Measurements from ENCODE around the gene CTBP2. TPM values are rescaled to one million over a fixed set of nuclear protein-coding genes. Genes with fewer than 3 reads are reported as not detected.

CTBP2 gene
- total RNA-seq, 2 donors from 2014 or later, result 32.0 to 49.0 TPM

GRCh38 chr10:125014836-125015355 is 145.5 kb downstream of the CTBP2 start:
- Histone ChIP-seq H3K9me3 (no peaks in the 10 kb centered on the region), H3K36me3 (replicated peaks in 1 of 2; ENCODE audit: insufficient read depth in 1 of 2, low read depth in 2 of 2) (no peaks in the 10 kb centered on the region), H3K27ac (peak overlapping the region in 2 of 4 donors; percentile 16 to 37), H3K4me3 (no peak overlapping the region), H3K4me1 (peaks cover 12% of the 10 kb centered on the region), H3K27me3 (no peaks in the 10 kb centered on the region)
- ATAC-seq, result no peak
- no peak for DNase-seq
- WGBS, 2 donors, result 82 to 90% methylated on average over 19 of the region's 19 CpGs
- TF ChIP-seq POLR2A (IDR thresholded peaks at IDR 0.05), result no peak
- intact Hi-C loops (cut with DNase I), result no loop called here

- Histone ChIP-seq H3K4me3 (no peak overlapping the region), H3K27me3 (no peaks in the 10 kb centered on the region), H3K27ac (peak overlapping the region in 2 of 4 donors; percentile 16 to 19), H3K36me3 (replicated peaks in 1 of 2; ENCODE audit: insufficient read depth in 1 of 2, low read depth in 2 of 2) (no peaks in the 10 kb centered on the region), H3K4me1 (peaks cover 18% of the 10 kb centered on the region), H3K9me3 (no peaks in the 10 kb centered on the region)
- no peak for TF ChIP-seq POLR2A (IDR thresholded peaks at IDR 0.05)
- TF ChIP-seq, protein P1, sequence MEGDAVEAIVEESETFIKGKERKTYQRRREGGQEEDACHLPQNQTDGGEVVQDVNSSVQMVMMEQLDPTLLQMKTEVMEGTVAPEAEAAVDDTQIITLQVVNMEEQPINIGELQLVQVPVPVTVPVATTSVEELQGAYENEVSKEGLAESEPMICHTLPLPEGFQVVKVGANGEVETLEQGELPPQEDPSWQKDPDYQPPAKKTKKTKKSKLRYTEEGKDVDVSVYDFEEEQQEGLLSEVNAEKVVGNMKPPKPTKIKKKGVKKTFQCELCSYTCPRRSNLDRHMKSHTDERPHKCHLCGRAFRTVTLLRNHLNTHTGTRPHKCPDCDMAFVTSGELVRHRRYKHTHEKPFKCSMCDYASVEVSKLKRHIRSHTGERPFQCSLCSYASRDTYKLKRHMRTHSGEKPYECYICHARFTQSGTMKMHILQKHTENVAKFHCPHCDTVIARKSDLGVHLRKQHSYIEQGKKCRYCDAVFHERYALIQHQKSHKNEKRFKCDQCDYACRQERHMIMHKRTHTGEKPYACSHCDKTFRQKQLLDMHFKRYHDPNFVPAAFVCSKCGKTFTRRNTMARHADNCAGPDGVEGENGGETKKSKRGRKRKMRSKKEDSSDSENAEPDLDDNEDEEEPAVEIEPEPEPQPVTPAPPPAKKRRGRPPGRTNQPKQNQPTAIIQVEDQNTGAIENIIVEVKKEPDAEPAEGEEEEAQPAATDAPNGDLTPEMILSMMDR (IDR thresholded peaks at IDR 0.05), result no peak
- intact Hi-C loops (cut with DNase I), result no loop called here
- ATAC-seq, result no peak
- peak; percentile 42 to 74 (median 61) for DNase-seq
- 49 to 63% methylated on average over 17 to 20 of the region's 20 CpGs for WGBS, 2 donors
These were observed 146.1 kb downstream of the CTBP2 start for GRCh38 chr10:125014086-125014830.

GRCh38 chr10:125013529-125013872 is 146.9 kb downstream of the CTBP2 start:
- 95 to 96% methylated on average over 7 of the region's 7 CpGs for WGBS, 2 donors
- Histone ChIP-seq H3K4me3 (no peak overlapping the region), H3K4me1 (peaks cover 25% of the 10 kb centered on the region), H3K27me3 (no peaks in the 10 kb centered on the region), H3K36me3 (replicated peaks in 1 of 2; ENCODE audit: insufficient read depth in 1 of 2, low read depth in 2 of 2) (no peaks in the 10 kb centered on the region), H3K9me3 (no peaks in the 10 kb centered on the region), H3K27ac (no peak overlapping the region)
- no peak for TF ChIP-seq POLR2A (IDR thresholded peaks at IDR 0.05)
- TF ChIP-seq, protein P1 (IDR thresholded peaks at IDR 0.05), result no peak
- ATAC-seq (no peak), DNase-seq (no peak)
- intact Hi-C loops (cut with DNase I), result no loop called here

GRCh38 chr10:125012851-125013528 is 147.4 kb downstream of the CTBP2 start:
- DNase-seq, result no peak
- Histone ChIP-seq H3K27me3 (no peaks in the 10 kb centered on the region), H3K4me1 (peaks cover 30% of the 10 kb centered on the region), H3K4me3 (no peak overlapping the region), H3K9me3 (no peaks in the 10 kb centered on the region), H3K36me3 (replicated peaks in 1 of 2; ENCODE audit: insufficient read depth in 1 of 2, low read depth in 2 of 2) (no peaks in the 10 kb centered on the region), H3K27ac (no peak overlapping the region)
- intact Hi-C loops (cut with DNase I), result no loop called here
- TF ChIP-seq, protein P1 (IDR thresholded peaks at IDR 0.05), result no peak
- TF ChIP-seq POLR2A (IDR thresholded peaks at IDR 0.05), result no peak
- ATAC-seq, result no peak
- WGBS, 2 donors, result 88 to 92% methylated on average over 10 to 15 of the region's 15 CpGs

DNA sequence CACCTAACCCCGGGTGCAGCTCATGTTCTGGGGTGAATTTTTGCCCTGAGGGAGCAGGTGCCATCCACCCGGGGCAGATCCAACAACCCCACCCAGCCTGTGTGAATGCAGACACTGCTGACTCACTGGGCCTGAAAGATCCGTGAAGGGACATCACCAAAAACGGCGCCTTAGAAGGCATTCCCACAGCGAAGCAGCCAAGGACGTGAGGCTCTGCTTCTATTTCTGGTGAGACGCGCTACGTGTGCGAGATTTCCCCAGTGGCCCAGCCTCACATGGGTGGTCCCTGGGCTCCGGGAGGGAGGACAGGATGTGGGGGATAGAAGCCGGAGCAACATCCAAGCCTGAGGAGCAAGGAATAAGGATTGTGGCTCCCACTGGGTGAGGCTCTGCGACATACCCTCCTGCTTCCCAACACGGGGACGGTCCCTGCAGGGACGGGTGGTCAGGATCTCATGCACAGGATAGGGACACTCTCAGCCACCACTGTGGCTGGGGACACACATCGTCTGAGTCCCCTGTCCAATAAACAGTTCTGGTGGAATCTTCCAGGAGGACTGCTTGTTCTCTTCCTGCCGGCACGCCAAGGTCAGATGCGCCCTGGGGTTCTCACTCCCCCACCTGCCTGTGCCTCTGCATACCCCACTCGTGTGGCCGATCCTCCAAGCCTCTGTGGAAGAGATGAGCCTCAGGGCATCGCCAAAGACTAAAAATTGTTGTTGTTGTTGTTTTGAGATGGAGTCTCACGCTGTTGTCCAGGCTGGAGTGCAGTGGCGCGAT is 148.2 kb downstream of the CTBP2 start:
- Histone ChIP-seq H3K36me3 (replicated peaks in 1 of 2; ENCODE audit: insufficient read depth in 1 of 2, low read depth in 2 of 2) (no peaks in the 10 kb centered on the region), H3K4me3 (no peak overlapping the region), H3K27me3 (no peaks in the 10 kb centered on the region), H3K9me3 (no peaks in the 10 kb centered on the region), H3K27ac (no peak overlapping the region), H3K4me1 (peaks cover 31% of the 10 kb centered on the region)
- intact Hi-C loops (cut with DNase I), result no loop called here
- no peak for ATAC-seq
- 88 to 95% methylated on average over 19 to 27 of the region's 27 CpGs for WGBS, 2 donors
- TF ChIP-seq, protein P1 (IDR thresholded peaks at IDR 0.05), result no peak
- no peak for TF ChIP-seq POLR2A (IDR thresholded peaks at IDR 0.05)
- no peak for DNase-seq
